Loucy (cell line): ENCODE results near the gene SNX27.

Source experiments
- EZH2phosphoT487 ChIP-seq: fragments of 200-600 bp; IDR thresholded peaks from 2 replicates; pipeline ENCODE4 v1.6.1; 2018; ENCODE audit warnings: antibody characterized with exemption, mild to moderate bottlenecking, moderate library complexity, borderline replicate concordance
- TF ChIP-seq, protein P1 (sequence below): fragments of 200-600 bp; sonication (generic); conservative IDR thresholded peaks from 2 replicates; pipeline ENCODE4 v1.5.1; 2014; ENCODE audit warnings: mild to moderate bottlenecking, antibody characterized with exemption, low read length

- TF ChIP-seq, protein P1, sequence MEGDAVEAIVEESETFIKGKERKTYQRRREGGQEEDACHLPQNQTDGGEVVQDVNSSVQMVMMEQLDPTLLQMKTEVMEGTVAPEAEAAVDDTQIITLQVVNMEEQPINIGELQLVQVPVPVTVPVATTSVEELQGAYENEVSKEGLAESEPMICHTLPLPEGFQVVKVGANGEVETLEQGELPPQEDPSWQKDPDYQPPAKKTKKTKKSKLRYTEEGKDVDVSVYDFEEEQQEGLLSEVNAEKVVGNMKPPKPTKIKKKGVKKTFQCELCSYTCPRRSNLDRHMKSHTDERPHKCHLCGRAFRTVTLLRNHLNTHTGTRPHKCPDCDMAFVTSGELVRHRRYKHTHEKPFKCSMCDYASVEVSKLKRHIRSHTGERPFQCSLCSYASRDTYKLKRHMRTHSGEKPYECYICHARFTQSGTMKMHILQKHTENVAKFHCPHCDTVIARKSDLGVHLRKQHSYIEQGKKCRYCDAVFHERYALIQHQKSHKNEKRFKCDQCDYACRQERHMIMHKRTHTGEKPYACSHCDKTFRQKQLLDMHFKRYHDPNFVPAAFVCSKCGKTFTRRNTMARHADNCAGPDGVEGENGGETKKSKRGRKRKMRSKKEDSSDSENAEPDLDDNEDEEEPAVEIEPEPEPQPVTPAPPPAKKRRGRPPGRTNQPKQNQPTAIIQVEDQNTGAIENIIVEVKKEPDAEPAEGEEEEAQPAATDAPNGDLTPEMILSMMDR, result no peak
- TF ChIP-seq EZH2phosphoT487, result no peak
Measured at GRCh38 chr1:151615711-151616504, 4.1 kb downstream of the SNX27 start.
